ENCODE measurements around the gene USP35. TPM values are rescaled to one million over a fixed set of nuclear protein-coding genes. Genes with fewer than 3 reads are reported as not detected.
"Not testable (repeated sequence)": the region's sequence is repeated elsewhere in the genome, so short reads cannot be mapped to it uniquely, and the experiment has no call there.

Gene USP35
- total RNA-seq, 1 experiment from 2014 or later, result 8.5 TPM

DNA sequence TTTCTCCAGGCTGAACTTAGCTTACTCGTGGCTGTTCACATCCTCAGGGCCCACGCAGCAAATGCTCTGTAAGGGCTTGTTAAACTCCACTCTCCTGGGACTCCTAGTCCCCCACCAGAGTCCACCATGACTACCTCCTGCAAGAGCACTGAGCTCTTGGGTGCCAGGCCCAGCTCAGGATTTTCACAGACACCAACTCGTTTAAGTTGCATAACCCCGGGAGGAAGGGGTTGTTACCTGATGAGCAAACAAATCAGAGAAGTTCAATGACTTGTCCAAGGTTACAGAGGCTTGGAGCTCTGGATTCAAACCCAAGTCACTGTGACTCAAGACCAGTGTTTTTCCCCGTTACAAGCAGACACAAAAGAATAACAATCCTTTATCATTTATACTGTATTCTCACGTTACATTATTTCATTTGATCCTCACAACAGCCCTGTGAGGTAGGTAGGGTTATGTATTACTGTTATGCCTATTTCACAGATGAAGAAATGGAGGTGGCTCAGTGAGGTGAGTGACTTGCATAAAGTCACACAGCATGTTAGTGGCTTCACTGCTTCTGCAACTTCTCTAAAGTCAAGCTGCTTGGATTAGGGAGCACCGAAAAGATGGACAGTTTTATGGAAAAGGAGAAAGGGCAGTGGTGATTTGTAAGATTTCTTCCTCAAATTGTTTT lies 17.7 kb upstream of the USP35 start:
- POLR2A ChIA-PET (ENCODE audit: unreplicated experiment), result no interaction called here
- intact Hi-C loops (cut with micrococcal nuclease), result no loop called here
- no peaks in the 10 kb centered on the region for H3K79me2 ChIP-seq (ENCODE audit: low read length)
- no peaks in the 10 kb centered on the region for H4K20me1 ChIP-seq (ENCODE audit: low read length)
- H3F3A ChIP-seq (ENCODE audit: low read length, unreplicated experiment), result no peaks in the 10 kb centered on the region
- no peaks in the 10 kb centered on the region for H3K27me3 ChIP-seq (ENCODE audit: low read length)
- no peaks in the 10 kb centered on the region for H3K9me2 ChIP-seq (replicated peaks; ENCODE audit: low read length)
- CTCF ChIA-PET, result interaction anchor here (0.5 kb wide), 1 partner anchor 17 kb away, joined by 11 read pairs; the partner anchor contains the start of gene KCTD21
- no peak overlapping the region for H3K27ac ChIP-seq (ENCODE audit: low read length)
- BruUV-seq (replicated peaks), result no TSS peak
- H2AFZ ChIP-seq (ENCODE audit: low read length), result no peak overlapping the region
- H3K9me3 ChIP-seq (ENCODE audit: low read length), result no peaks in the 10 kb centered on the region
- DNase-seq, result no peak
- TF ChIP-seq, protein P1, sequence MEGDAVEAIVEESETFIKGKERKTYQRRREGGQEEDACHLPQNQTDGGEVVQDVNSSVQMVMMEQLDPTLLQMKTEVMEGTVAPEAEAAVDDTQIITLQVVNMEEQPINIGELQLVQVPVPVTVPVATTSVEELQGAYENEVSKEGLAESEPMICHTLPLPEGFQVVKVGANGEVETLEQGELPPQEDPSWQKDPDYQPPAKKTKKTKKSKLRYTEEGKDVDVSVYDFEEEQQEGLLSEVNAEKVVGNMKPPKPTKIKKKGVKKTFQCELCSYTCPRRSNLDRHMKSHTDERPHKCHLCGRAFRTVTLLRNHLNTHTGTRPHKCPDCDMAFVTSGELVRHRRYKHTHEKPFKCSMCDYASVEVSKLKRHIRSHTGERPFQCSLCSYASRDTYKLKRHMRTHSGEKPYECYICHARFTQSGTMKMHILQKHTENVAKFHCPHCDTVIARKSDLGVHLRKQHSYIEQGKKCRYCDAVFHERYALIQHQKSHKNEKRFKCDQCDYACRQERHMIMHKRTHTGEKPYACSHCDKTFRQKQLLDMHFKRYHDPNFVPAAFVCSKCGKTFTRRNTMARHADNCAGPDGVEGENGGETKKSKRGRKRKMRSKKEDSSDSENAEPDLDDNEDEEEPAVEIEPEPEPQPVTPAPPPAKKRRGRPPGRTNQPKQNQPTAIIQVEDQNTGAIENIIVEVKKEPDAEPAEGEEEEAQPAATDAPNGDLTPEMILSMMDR (conservative IDR thresholded peaks at IDR 0.05; ENCODE audit: low read depth, low read length), result no peak
- TF ChIP-seq EZH2phosphoT487 (IDR thresholded peaks at IDR 0.05; ENCODE audit: borderline replicate concordance, low read length), result no peak
- no peak for TF ChIP-seq EZH2 (IDR thresholded peaks at IDR 0.05; ENCODE audit: low read length, unreplicated experiment)
- no peak overlapping the region for H3K4me3 ChIP-seq (ENCODE audit: low read length)
- H3K4me2 ChIP-seq (ENCODE audit: low read length), result no peak overlapping the region
- no peak for ATAC-seq
- H3K36me3 ChIP-seq (ENCODE audit: low read depth, low read length), result peaks cover 2% of the 10 kb centered on the region; the same call in 1 of the 2 replicates
- H3K4me1 ChIP-seq (ENCODE audit: insufficient read depth, low read length), result no peaks in the 10 kb centered on the region
- H3K9ac ChIP-seq (ENCODE audit: low read length), result no peak overlapping the region

DNA sequence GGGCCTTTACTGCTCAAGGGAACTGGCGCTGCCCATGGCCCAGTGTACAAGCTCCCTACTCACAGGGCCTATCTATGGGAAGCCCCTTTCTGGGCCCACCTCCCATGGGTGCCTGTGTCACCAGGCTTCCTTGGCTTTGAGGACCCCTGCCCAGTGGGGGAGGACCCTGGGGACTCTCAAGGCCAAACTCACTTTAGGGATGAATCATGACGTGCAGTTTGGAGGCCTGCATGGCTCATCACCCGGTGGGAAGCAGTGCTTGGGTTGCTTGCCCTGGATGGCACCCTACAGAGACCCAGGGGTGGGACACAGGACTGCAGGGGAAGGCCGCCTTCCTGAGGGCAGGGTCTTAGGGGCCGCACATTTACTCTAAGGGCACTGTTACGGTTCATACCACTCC lies 16.8 kb upstream of the USP35 start:
- Histone ChIP-seq H3K4me2 (ENCODE audit: low read length) (no peak overlapping the region), H3K9me2 (replicated peaks; ENCODE audit: low read length) (no peaks in the 10 kb centered on the region), H3K9me3 (ENCODE audit: low read length) (no peaks in the 10 kb centered on the region), H3K9ac (ENCODE audit: low read length) (no peak overlapping the region), H3F3A (ENCODE audit: low read length, unreplicated experiment) (no peaks in the 10 kb centered on the region), H3K79me2 (ENCODE audit: low read length) (no peaks in the 10 kb centered on the region), H2AFZ (ENCODE audit: low read length) (no peak overlapping the region), H3K27me3 (ENCODE audit: low read length) (no peaks in the 10 kb centered on the region), H3K4me3 (ENCODE audit: low read length) (no peak overlapping the region), H3K27ac (ENCODE audit: low read length) (no peak overlapping the region), H3K4me1 (ENCODE audit: insufficient read depth, low read length) (no peaks in the 10 kb centered on the region), H4K20me1 (ENCODE audit: low read length) (no peaks in the 10 kb centered on the region), H3K36me3 (ENCODE audit: low read depth, low read length) (peaks cover 2% of the 10 kb centered on the region; the same call in 1 of the 2 replicates)
- intact Hi-C loops (cut with micrococcal nuclease), result no loop called here
- ATAC-seq, result no peak
- no peak for DNase-seq
- no TSS peak for BruUV-seq (replicated peaks)
- ChIA-PET CTCF (no interaction called here), POLR2A (ENCODE audit: unreplicated experiment) (interaction anchor here (0.6 kb wide), 1 partner anchor 12 kb away, joined by 3 read pairs; no protein-coding TSS in a partner anchor)
- TF ChIP-seq, protein P1 (conservative IDR thresholded peaks at IDR 0.05; ENCODE audit: low read depth, low read length), result no peak
- TF ChIP-seq EZH2 (IDR thresholded peaks at IDR 0.05; ENCODE audit: low read length, unreplicated experiment), result no peak
- TF ChIP-seq EZH2phosphoT487 (IDR thresholded peaks at IDR 0.05; ENCODE audit: borderline replicate concordance, low read length), result no peak

DNA sequence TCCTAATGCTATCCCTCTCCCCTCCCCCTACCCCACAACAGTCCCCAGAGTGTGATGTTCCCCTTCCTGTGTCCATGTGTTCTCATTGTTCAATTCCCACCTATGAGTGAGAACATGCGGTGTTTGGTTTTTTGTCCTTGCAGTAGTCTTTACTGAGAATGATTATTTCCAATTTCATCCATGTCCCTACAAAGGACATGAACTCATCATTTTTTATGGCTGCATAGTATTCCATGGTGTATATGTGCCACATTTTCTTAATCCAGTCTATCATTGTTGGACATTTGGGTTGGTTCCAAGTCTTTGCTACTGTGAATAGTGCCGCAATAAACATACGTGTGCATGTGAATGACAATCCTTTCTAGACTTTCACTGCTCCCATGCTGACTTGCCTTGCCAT lies 12.9 kb upstream of the USP35 start:
- H3K27me3 ChIP-seq (ENCODE audit: low read length); H3K79me2 ChIP-seq (ENCODE audit: low read length); CTCF ChIA-PET; H2AFZ ChIP-seq (ENCODE audit: low read length); H3K9me2 ChIP-seq (replicated peaks; ENCODE audit: low read length); H3K4me2 ChIP-seq (ENCODE audit: low read length); H3K27ac ChIP-seq (ENCODE audit: low read length); BruUV-seq (replicated peaks); H3K9me3 ChIP-seq (ENCODE audit: low read length); ATAC-seq; H3K4me1 ChIP-seq (ENCODE audit: insufficient read depth, low read length); DNase-seq; H3K4me3 ChIP-seq (ENCODE audit: low read length); H3K36me3 ChIP-seq (ENCODE audit: low read depth, low read length); H3K9ac ChIP-seq (ENCODE audit: low read length); intact Hi-C loops (cut with micrococcal nuclease); H3F3A ChIP-seq (ENCODE audit: low read length, unreplicated experiment); H4K20me1 ChIP-seq (ENCODE audit: low read length): not testable (repeated sequence)
- POLR2A ChIA-PET (ENCODE audit: unreplicated experiment), result interaction anchor here (0.6 kb wide), 1 partner anchor 24 kb away, joined by 8 read pairs; no protein-coding TSS in a partner anchor
